Neural cell (in vitro differentiated cells): ENCODE results near the gene ARHGAP9.

Source experiments
- EP300 ChIP-seq: fragments of 450-650 bp; conservative IDR thresholded peaks from 2 replicates; pipeline ENCODE4 v1.6.1; 2014; ENCODE audit warnings: antibody characterized with exemption, mild to moderate bottlenecking, moderate library complexity; ENCODE audit not compliant: poor library complexity, severe bottlenecking
- EZH2 ChIP-seq: fragments of 200-600, 300-800 bp; shearing (Covaris generic), sonication (generic); IDR thresholded peaks from 2 replicates; pipeline ENCODE4 v1.6.1; 2014; ENCODE audit warnings: antibody characterized with exemption, low read length, borderline replicate concordance, mild to moderate bottlenecking; ENCODE audit not compliant: insufficient read depth, poor library complexity, severe bottlenecking
- POLR2AphosphoS5 ChIP-seq: IDR thresholded peaks from 2 replicates; pipeline ENCODE4 v1.6.1; 2012
- RAD21 ChIP-seq: fragments of 450-650 bp; conservative IDR thresholded peaks from 2 replicates; pipeline ENCODE4 v1.6.1; 2014; ENCODE audit warnings: antibody characterized with exemption, mild to moderate bottlenecking, moderate library complexity
- TF ChIP-seq, protein P1 (sequence below): fragments of 450-650 bp; IDR thresholded peaks from 2 replicates; pipeline ENCODE4 v1.5.1; 2014; ENCODE audit warnings: antibody characterized with exemption, mild to moderate bottlenecking, moderate library complexity; ENCODE audit not compliant: poor library complexity, severe bottlenecking

DNA sequence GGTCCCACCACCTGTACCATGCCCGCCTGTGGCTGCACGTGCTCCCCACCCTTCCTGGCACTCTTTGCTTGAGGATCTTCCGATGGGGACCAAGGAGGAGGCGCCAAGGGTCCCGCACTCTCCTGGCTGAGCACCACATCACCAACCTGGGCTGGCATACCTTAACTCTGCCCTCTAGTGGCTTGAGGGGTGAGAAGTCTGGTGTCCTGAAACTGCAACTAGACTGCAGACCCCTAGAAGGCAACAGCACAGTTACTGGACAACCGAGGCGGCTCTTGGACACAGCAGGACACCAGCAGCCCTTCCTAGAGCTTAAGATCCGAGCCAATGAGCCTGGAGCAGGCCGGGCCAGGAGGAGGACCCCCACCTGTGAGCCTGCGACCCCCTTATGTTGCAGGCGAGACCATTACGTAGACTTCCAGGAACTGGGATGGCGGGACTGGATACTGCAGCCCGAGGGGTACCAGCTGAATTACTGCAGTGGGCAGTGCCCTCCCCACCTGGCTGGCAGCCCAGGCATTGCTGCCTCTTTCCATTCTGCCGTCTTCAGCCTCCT lies 23.4 kb downstream of the ARHGAP9 start:
- TF ChIP-seq, protein P1, sequence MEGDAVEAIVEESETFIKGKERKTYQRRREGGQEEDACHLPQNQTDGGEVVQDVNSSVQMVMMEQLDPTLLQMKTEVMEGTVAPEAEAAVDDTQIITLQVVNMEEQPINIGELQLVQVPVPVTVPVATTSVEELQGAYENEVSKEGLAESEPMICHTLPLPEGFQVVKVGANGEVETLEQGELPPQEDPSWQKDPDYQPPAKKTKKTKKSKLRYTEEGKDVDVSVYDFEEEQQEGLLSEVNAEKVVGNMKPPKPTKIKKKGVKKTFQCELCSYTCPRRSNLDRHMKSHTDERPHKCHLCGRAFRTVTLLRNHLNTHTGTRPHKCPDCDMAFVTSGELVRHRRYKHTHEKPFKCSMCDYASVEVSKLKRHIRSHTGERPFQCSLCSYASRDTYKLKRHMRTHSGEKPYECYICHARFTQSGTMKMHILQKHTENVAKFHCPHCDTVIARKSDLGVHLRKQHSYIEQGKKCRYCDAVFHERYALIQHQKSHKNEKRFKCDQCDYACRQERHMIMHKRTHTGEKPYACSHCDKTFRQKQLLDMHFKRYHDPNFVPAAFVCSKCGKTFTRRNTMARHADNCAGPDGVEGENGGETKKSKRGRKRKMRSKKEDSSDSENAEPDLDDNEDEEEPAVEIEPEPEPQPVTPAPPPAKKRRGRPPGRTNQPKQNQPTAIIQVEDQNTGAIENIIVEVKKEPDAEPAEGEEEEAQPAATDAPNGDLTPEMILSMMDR, result peak; percentile 58
- no peak for TF ChIP-seq EZH2
- no peak for TF ChIP-seq EP300
- TF ChIP-seq POLR2AphosphoS5, result no peak
- TF ChIP-seq RAD21, result no peak
